IMR-90 (cell line): ENCODE results near the gene RCAN2. TPM values are rescaled to one million over a fixed set of nuclear protein-coding genes. Genes with fewer than 3 reads are reported as not detected.

Experiments
- ATAC-seq: fragments of 200-7000 bp; cut with Tn5 transposase; 2 replicates; pipeline ENCODE4 v1.9.1; 2020; ENCODE audit warnings: low read depth, mild to moderate bottlenecking, moderate library complexity
- BruUV-seq: library from RNA; stranded (reverse); fragments of 400-500 nt; replicated peaks from 2 replicates; lab custom pipeline; 2021; lab: Mats Ljungman, UMichigan
- CTCF ChIA-PET: fragments of 300-600 bp; formaldehyde crosslinking; extraction: SDS; loops from one replicate; lab custom pipeline; 2021; ENCODE audit warnings: antibody characterized with exemption; lab: Yijun Ruan, JAX
- POLR2A ChIA-PET: fragments of 300-600 bp; sonication (Branson Sonifier 250); formaldehyde crosslinking; loops from one replicate; lab custom pipeline; 2022; ENCODE audit warnings: antibody characterized with exemption; ENCODE audit not compliant: unreplicated experiment; lab: Charles Lee
- DNase-seq: peaks from one replicate; pipeline ENCODE4 v3.0.0; 2013
- H2AFZ ChIP-seq: replicated peaks from 2 replicates; pipeline ENCODE3; 2013; ENCODE audit warnings: low read length, mild to moderate bottlenecking; ENCODE audit not compliant: poor library complexity
- H2AK5ac ChIP-seq: 2 replicates; pipeline ENCODE4 v1.6.1; 2013; ENCODE audit warnings: low read depth, low read length, inconsistent platforms
- H2AK9ac ChIP-seq: replicated peaks from 2 replicates; pipeline ENCODE3; 2013; ENCODE audit warnings: mild to moderate bottlenecking, low read depth, low read length, moderate library complexity; ENCODE audit not compliant: poor library complexity
- H2BK120ac ChIP-seq: 2 replicates; pipeline ENCODE4 v1.6.1; 2013; ENCODE audit warnings: low read depth, low read length, inconsistent platforms
- H2BK15ac ChIP-seq: 3 replicates; pipeline ENCODE4 v1.6.1; 2013; ENCODE audit warnings: low read depth, low read length, inconsistent platforms
- H2BK20ac ChIP-seq: 2 replicates; pipeline ENCODE4 v1.6.1; 2013; ENCODE audit warnings: low read depth, mild to moderate bottlenecking, inconsistent platforms, low read length, moderate library complexity
- H2BK5ac ChIP-seq: 2 replicates; pipeline ENCODE4 v1.6.1; 2013; ENCODE audit warnings: mild to moderate bottlenecking, low read depth, low read length, inconsistent platforms; ENCODE audit not compliant: poor library complexity, severe bottlenecking
- H3K14ac ChIP-seq: replicated peaks from 2 replicates; pipeline ENCODE4 v1.6.1; 2013; ENCODE audit warnings: low read depth, low read length, inconsistent platforms
- H3K18ac ChIP-seq: 2 replicates; pipeline ENCODE4 v1.6.1; 2013; ENCODE audit warnings: low read depth, low read length, control low read depth
- H3K23ac ChIP-seq: 2 replicates; pipeline ENCODE4 v1.6.1; 2013; ENCODE audit warnings: low read depth, low read length, inconsistent platforms
- H3K27ac ChIP-seq: 2 replicates; pipeline ENCODE4 v1.5.1; 2013; ENCODE audit warnings: mild to moderate bottlenecking, control low read depth, low read length; ENCODE audit not compliant: insufficient read depth
- H3K27me3 ChIP-seq: 2 replicates; pipeline ENCODE4 v1.6.1; 2013; ENCODE audit warnings: low read length; ENCODE audit not compliant: control insufficient read depth, insufficient read depth
- H3K36me3 ChIP-seq: 2 replicates; pipeline ENCODE4 v1.6.1; 2013; ENCODE audit warnings: low read length, mixed read lengths; ENCODE audit not compliant: control insufficient read depth, insufficient read depth
- H3K4ac ChIP-seq: 2 replicates; pipeline ENCODE4 v1.6.1; 2013; ENCODE audit warnings: low read depth, low read length, inconsistent platforms
- H3K4me1 ChIP-seq: 2 replicates; pipeline ENCODE4 v1.6.1; 2013; ENCODE audit warnings: low read length, mixed read lengths; ENCODE audit not compliant: control insufficient read depth, insufficient read depth
- H3K4me2 ChIP-seq: 2 replicates; pipeline ENCODE4 v1.6.1; 2013; ENCODE audit warnings: low read depth, mild to moderate bottlenecking, control low read depth, low read length, moderate library complexity
- H3K4me3 ChIP-seq: 2 replicates; pipeline ENCODE4 v1.5.1; 2013; ENCODE audit warnings: low read depth, mild to moderate bottlenecking, control low read depth, low read length, moderate library complexity; ENCODE audit not compliant: insufficient read depth
- H3K56ac ChIP-seq: 2 replicates; pipeline ENCODE4 v1.6.1; 2013; ENCODE audit warnings: low read length, inconsistent platforms; ENCODE audit not compliant: insufficient read depth; ENCODE audit errors: extremely low read depth
- H3K79me1 ChIP-seq, 2 experiments: 2 replicates each; pipeline ENCODE4 v1.6.1; 2013; ENCODE audit warnings: low read length in 2 of 2, inconsistent platforms in 1 of 2, low read depth in 1 of 2
- H3K9ac ChIP-seq: 2 replicates; pipeline ENCODE4 v1.6.1; 2013; ENCODE audit warnings: low read depth, low read length, control low read depth
- H3K9me1 ChIP-seq: 2 replicates; pipeline ENCODE4 v1.6.1; 2013; ENCODE audit warnings: low read length, inconsistent platforms; ENCODE audit not compliant: insufficient read depth
- H3K9me3 ChIP-seq: 2 replicates; pipeline ENCODE4 v1.6.1; 2013; ENCODE audit warnings: low read length; ENCODE audit not compliant: control insufficient read depth, insufficient read depth
- H4K20me1 ChIP-seq: 2 replicates; pipeline ENCODE4 v1.6.1; 2013; ENCODE audit warnings: low read length, inconsistent platforms; ENCODE audit not compliant: insufficient read depth
- H4K5ac ChIP-seq: 2 replicates; pipeline ENCODE4 v1.6.1; 2013; ENCODE audit warnings: mild to moderate bottlenecking, low read depth, low read length, control low read depth
- H4K8ac ChIP-seq, 2 experiments: 2 replicates each; pipeline ENCODE4 v1.6.1; 2013; ENCODE audit warnings: low read depth in 2 of 2, low read length in 2 of 2, control low read depth in 1 of 2, inconsistent platforms in 1 of 2
- H4K91ac ChIP-seq: 2 replicates; pipeline ENCODE4 v1.6.1; 2013; ENCODE audit warnings: low read depth, low read length, inconsistent platforms; ENCODE audit not compliant: insufficient read depth
- BHLHE40 ChIP-seq: fragments of 150-350 bp; IDR thresholded peaks from 2 replicates; pipeline ENCODE4 v1.6.1; 2016; ENCODE audit warnings: mild to moderate bottlenecking, low read depth, low read length
- CEBPB ChIP-seq: IDR thresholded peaks from 2 replicates; pipeline ENCODE4 v1.6.1; 2012; ENCODE audit warnings: low read depth, low read length, improper control_type of control experiment
- FOS ChIP-seq: fragments of 150-350 bp; IDR thresholded peaks from 2 replicates; pipeline ENCODE4 v1.6.1; 2016; ENCODE audit warnings: low read depth, low read length
- MAFK ChIP-seq: IDR thresholded peaks from 2 replicates; pipeline ENCODE4 v1.6.1; 2012; ENCODE audit warnings: low read depth, low read length, improper control_type of control experiment
- SMC3 ChIP-seq: fragments of 150-350 bp; IDR thresholded peaks from 2 replicates; pipeline ENCODE4 v1.6.1; 2016; ENCODE audit warnings: low read depth, mild to moderate bottlenecking, antibody characterized with exemption, low read length, moderate library complexity
- USF2 ChIP-seq: fragments of 150-350 bp; IDR thresholded peaks from 2 replicates; pipeline ENCODE4 v1.6.1; 2017; ENCODE audit warnings: mild to moderate bottlenecking, antibody characterized with exemption, low read length, low read depth
- WGBS, 2 experiments: methylation state at CpG; one replicate each; pipeline versions ENCODE4 v1.1.5 to v1.1.7; 2013; ENCODE audit warnings: missing lambda C conversion rate in 2 of 2; ENCODE audit not compliant: insufficient read length in 1 of 2; ENCODE audit errors: extremely low coverage in 2 of 2; 5-methylcytosine and 5-hydroxymethylcytosine counted together
- dilution Hi-C: fragments of 300-500 bp; cut with HindIII; formaldehyde crosslinking; loops from one replicate; pipeline ENCODE4 v1.14.3; 2018; ENCODE audit warnings: low sequenced_read_pairs; ENCODE audit not compliant: unreplicated experiment
- in situ Hi-C: fragments of 300-500 bp; cut with MboI; formaldehyde crosslinking; loops from 3 replicates; pipeline ENCODE4 v1.14.3; 2019; ENCODE audit warnings: low sequenced_read_pairs, inconsistent platforms, mixed read lengths
- intact Hi-C: fragments of 100-400 bp; cut with micrococcal nuclease; formaldehyde crosslinking; loops from 2 replicates; pipeline ENCODE4 v1.10.0; 2022
- polyA plus RNA-seq, 3 experiments: library from polyadenylated mRNA; depleted of rRNA; stranded (reverse); fragments of >200 nt; gene quantifications; 2 replicates each; pipeline ENCODE4 v1.2.3, GENCODE V29; 2012; ENCODE audit warnings: low replicate concordance in 1 of 3
- total RNA-seq: library from RNA; depleted of rRNA; stranded (reverse); fragments of >200 nt; gene quantifications from 2 replicates; pipeline ENCODE4 v1.2.3, GENCODE V29; 2012

Gene RCAN2
- total and polyA plus RNA-seq, 2 of the 4 experiments (the other 2 are of a cell fraction), result 1.3 to 1.8 TPM

DNA sequence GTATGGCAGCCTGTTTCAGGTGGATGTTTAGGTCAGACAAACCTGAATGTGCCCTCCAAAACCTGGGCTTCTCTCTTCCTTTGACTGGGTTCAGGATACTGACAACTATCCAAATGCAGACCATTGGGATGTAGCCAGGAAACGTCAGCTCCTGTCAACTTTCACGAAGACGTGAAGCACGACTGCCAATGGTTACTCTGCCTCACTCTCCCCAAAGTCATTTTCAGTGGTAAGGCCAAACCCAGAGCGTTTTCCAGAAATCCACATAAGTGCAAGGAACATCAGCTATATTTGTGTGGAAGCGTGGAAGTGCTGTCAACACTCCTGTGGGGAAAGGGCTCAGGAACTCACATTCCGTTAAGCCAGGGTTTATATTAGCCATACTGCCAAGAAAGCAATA is 20.1 kb upstream of the RCAN2 start:
- no peak overlapping the region for H2AK5ac ChIP-seq
- H4K8ac ChIP-seq, result no peak overlapping the region
- no peak overlapping the region for H2BK15ac ChIP-seq
- H3K9me1 ChIP-seq, result no peaks in the 10 kb centered on the region
- H3K4ac ChIP-seq, result no peak overlapping the region
- no peaks in the 10 kb centered on the region for H3K4me1 ChIP-seq
- H3K4me3 ChIP-seq, result no peak overlapping the region
- no peak overlapping the region for H2AK9ac ChIP-seq
- H2BK5ac ChIP-seq, result no peak overlapping the region
- H3K9me3 ChIP-seq, result no peaks in the 10 kb centered on the region
- dilution Hi-C loops, result no loop called here
- H3K4me2 ChIP-seq, result no peak overlapping the region
- H3K27ac ChIP-seq, result no peak overlapping the region
- H3K14ac ChIP-seq, result no peak overlapping the region
- POLR2A ChIA-PET, result interaction anchor here (0.6 kb wide), 1 partner anchor 375 kb away, joined by 3 read pairs; no protein-coding TSS in a partner anchor
- BruUV-seq, result no TSS peak
- no peak overlapping the region for H4K91ac ChIP-seq
- H4K20me1 ChIP-seq, result no peaks in the 10 kb centered on the region
- ATAC-seq, result no peak
- H3K79me1 ChIP-seq, result no peaks in the 10 kb centered on the region
- no CpG with 5 or more reads among the region's 7 CpGs for WGBS, 2 experiments
- in situ Hi-C loops, result no loop called here
- no peak overlapping the region for H2BK20ac ChIP-seq
- DNase-seq, result no peak
- H3K18ac ChIP-seq, result no peak overlapping the region
- no peak for TF ChIP-seq BHLHE40
- TF ChIP-seq SMC3, result no peak
- no peak for TF ChIP-seq MAFK
- TF ChIP-seq USF2, result no peak
- TF ChIP-seq FOS, result no peak
- no peak for TF ChIP-seq CEBPB
- intact Hi-C loops, result no loop called here
- no peaks in the 10 kb centered on the region for H3K36me3 ChIP-seq
- H3K56ac ChIP-seq, result no peak overlapping the region
- no peak overlapping the region for H3K9ac ChIP-seq
- no peak overlapping the region for H4K5ac ChIP-seq
- no peak overlapping the region for H2AFZ ChIP-seq
- H2BK120ac ChIP-seq, result no peak overlapping the region
- H3K23ac ChIP-seq, result no peak overlapping the region
- H3K27me3 ChIP-seq, result no peaks in the 10 kb centered on the region
- CTCF ChIA-PET, result interaction anchor here (1.2 kb wide), 1 partner anchor 24 kb away, joined by 3 read pairs; no protein-coding TSS in a partner anchor
